OCI-LY1 (cell line): ENCODE measurements around the gene CEP57.

Source experiments
- H2AFZ ChIP-seq: fragments of 200-600 bp; sonication (generic), shearing (Covaris generic); 2 replicates; pipeline ENCODE4 v1.6.0; 2014; ENCODE audit warnings: antibody characterized with exemption, mild to moderate bottlenecking, low read length
- H3F3A ChIP-seq: fragments of 200-600 bp; sonication (generic), shearing (Covaris generic); 2 replicates; pipeline ENCODE4 v1.6.0; 2014; ENCODE audit warnings: mild to moderate bottlenecking, antibody characterized with exemption, low read length, moderate library complexity; ENCODE audit not compliant: insufficient read depth
- H3K27ac ChIP-seq: fragments of 200-600 bp; sonication (generic); 2 replicates; pipeline ENCODE4 v1.5.1; 2014; ENCODE audit warnings: low read length, mixed run types, mild to moderate bottlenecking, low read depth; ENCODE audit not compliant: poor library complexity, severe bottlenecking
- H3K27me3 ChIP-seq: fragments of 200-600 bp; sonication (generic); 2 replicates; pipeline ENCODE4 v1.6.0; 2014; ENCODE audit warnings: antibody characterized with exemption, mild to moderate bottlenecking, low read length, moderate library complexity; ENCODE audit not compliant: insufficient read depth
- H3K36me3 ChIP-seq: fragments of 200-600 bp; sonication (generic); 2 replicates; pipeline ENCODE4 v1.6.1; 2014; ENCODE audit warnings: mild to moderate bottlenecking, antibody characterized with exemption, low read length, moderate library complexity, mixed read lengths; ENCODE audit not compliant: insufficient read depth
- H3K4me1 ChIP-seq: fragments of 200-600 bp; sonication (generic); 2 replicates; pipeline ENCODE4 v1.5.1; 2014; ENCODE audit warnings: mild to moderate bottlenecking, low read length, moderate library complexity; ENCODE audit not compliant: insufficient read depth, severe bottlenecking
- H3K4me2 ChIP-seq: fragments of 200-600 bp; sonication (generic), shearing (Covaris generic); 2 replicates; pipeline ENCODE4 v1.6.1; 2014; ENCODE audit warnings: low read length
- H3K4me3 ChIP-seq: fragments of 200-600 bp; sonication (generic); 2 replicates; pipeline ENCODE4 v1.5.1; 2014; ENCODE audit warnings: low read length, low read depth, mild to moderate bottlenecking, mixed read lengths; ENCODE audit not compliant: poor library complexity, severe bottlenecking
- H3K79me2 ChIP-seq: fragments of 200-600 bp; shearing (Covaris generic); 2 replicates; pipeline ENCODE4 v1.6.1; 2016; ENCODE audit warnings: mixed run types, low read length, mixed read lengths; ENCODE audit not compliant: insufficient read depth
- H3K9ac ChIP-seq: fragments of 200-600 bp; sonication (generic), shearing (Covaris generic); 2 replicates; pipeline ENCODE4 v1.6.1; 2014; ENCODE audit warnings: mild to moderate bottlenecking, low read length, mixed read lengths
- H3K9me2 ChIP-seq: fragments of 200-600 bp; sonication (generic), shearing (Covaris generic); 2 replicates; pipeline ENCODE4 v1.6.1; 2014; ENCODE audit warnings: low read depth, mild to moderate bottlenecking, low read length, mixed read lengths
- H3K9me3 ChIP-seq: fragments of 200-600 bp; shearing (Covaris generic); 2 replicates; pipeline ENCODE4 v1.6.1; 2014; ENCODE audit warnings: low read length, mixed read lengths
- H4K20me1 ChIP-seq: fragments of 200-600 bp; sonication (generic), shearing (Covaris generic); 2 replicates; pipeline ENCODE4 v1.6.0; 2016; ENCODE audit warnings: mild to moderate bottlenecking, low read length; ENCODE audit not compliant: insufficient read depth
- EZH2 ChIP-seq: fragments of 200-600 bp; sonication (generic), shearing (Covaris generic); IDR thresholded peaks from 2 replicates; pipeline ENCODE4 v1.8.0; 2017; ENCODE audit warnings: borderline replicate concordance, mixed run types, mild to moderate bottlenecking, antibody characterized with exemption, low read length, moderate library complexity, mixed read lengths
- TF ChIP-seq, protein P1 (sequence below): fragments of 200-600 bp; sonication (generic), shearing (Covaris generic); IDR thresholded peaks from 2 replicates; pipeline ENCODE4 v1.5.1; 2017; ENCODE audit warnings: mild to moderate bottlenecking, antibody characterized with exemption, low read length, moderate library complexity, mixed read lengths

CEP57 gene

DNA sequence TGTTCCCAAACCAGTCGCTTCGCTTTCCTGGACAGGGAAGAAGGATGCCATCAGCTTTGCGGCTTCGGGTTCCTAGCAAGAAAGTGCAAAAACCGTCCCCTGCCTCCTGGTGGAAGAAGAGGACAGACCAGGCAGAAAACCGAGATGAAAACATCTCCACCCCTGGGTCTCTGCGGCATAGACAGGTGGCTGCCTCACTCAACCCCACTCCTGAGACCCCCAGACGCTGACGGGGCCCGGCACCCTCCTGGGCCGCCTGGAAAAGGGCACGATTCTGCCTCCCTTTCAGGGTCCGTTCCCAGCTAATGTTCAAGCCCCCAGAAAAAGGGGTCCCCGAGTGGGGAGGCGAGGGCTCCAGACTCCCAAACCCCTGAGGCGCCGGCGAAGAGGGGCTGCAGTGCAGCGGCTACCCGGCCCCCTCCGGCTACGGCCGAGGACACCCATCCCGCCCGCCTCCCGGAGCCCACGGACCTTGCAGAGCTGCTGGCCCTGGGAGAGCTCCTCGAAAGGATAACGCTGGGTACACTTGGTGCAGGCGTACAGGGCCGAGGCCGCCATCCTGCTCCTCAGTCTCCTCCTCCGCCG is 1.3 kb upstream of the CEP57 start:
- Histone ChIP-seq H3K9me3 (no peaks in the 10 kb centered on the region), H3K79me2 (peaks cover 41% of the 10 kb centered on the region), H3K4me2 (peak overlapping the region; percentile 97), H3K9me2 (no peaks in the 10 kb centered on the region), H3K27ac (peak overlapping the region; percentile 91), H3K36me3 (peaks cover 42% of the 10 kb centered on the region), H4K20me1 (no peaks in the 10 kb centered on the region), H3K4me1 (peaks cover 30% of the 10 kb centered on the region), H2AFZ (no peak overlapping the region), H3F3A (no peaks in the 10 kb centered on the region), H3K9ac (peak overlapping the region; percentile 99), H3K27me3 (no peaks in the 10 kb centered on the region), H3K4me3 (peak overlapping the region; percentile 99)
- no peak for TF ChIP-seq EZH2
- TF ChIP-seq, protein P1, sequence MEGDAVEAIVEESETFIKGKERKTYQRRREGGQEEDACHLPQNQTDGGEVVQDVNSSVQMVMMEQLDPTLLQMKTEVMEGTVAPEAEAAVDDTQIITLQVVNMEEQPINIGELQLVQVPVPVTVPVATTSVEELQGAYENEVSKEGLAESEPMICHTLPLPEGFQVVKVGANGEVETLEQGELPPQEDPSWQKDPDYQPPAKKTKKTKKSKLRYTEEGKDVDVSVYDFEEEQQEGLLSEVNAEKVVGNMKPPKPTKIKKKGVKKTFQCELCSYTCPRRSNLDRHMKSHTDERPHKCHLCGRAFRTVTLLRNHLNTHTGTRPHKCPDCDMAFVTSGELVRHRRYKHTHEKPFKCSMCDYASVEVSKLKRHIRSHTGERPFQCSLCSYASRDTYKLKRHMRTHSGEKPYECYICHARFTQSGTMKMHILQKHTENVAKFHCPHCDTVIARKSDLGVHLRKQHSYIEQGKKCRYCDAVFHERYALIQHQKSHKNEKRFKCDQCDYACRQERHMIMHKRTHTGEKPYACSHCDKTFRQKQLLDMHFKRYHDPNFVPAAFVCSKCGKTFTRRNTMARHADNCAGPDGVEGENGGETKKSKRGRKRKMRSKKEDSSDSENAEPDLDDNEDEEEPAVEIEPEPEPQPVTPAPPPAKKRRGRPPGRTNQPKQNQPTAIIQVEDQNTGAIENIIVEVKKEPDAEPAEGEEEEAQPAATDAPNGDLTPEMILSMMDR, result peak; percentile 33; the same call in 1 of the 2 replicates

DNA sequence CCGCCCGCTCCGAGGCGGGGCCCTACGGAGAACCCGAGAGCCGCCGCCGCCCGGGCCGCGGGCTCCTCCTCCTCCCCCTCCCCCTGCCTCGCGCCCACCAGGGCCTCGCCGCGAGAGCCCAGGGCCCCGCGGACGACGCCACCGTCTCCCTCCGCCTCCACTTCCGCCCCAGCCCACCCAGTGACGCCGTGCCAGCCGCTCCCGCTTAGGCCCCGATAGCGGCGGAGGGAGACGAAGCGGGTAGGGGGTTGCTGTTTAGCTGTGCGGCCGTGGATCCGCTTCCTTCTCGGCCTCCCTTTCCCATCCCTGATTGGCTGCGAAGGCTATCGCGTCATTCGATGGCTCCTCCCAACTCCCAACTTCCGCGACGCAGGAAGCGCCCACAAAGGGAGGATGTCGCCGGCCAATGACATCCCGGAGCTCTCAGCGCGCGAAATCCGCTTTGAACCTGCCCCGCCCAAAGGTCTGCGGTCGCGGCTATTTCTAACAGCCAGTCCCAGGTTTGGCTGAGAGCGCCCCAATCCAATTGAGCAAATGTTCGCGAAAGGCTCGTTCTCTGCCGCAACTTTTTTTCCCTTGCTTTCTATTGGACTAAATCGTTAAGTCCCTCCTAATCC is 684 bp upstream of the CEP57 start, which contains the start of gene FAM76B:
Gene FAM76B, minus strand, starts transcription at position 277 of the 617 bp plus-strand sequence. CDS start 304 bp downstream, outside the sequence.
- H2AFZ ChIP-seq, result no peak within 1 kb of the TSS
- peak within 1 kb of the TSS; percentile 99 for H3K4me3 ChIP-seq
- H3K27ac ChIP-seq, result peak within 1 kb of the TSS; percentile 91
- no peak for TF ChIP-seq EZH2
- TF ChIP-seq, protein P1, result no peak
- H3K36me3 ChIP-seq, result peaks cover 38% of the 10 kb centered on the region
- H3F3A ChIP-seq, result no peaks in the 10 kb centered on the region
- peaks cover 46% of the 10 kb centered on the region for H3K79me2 ChIP-seq
- no peaks in the 10 kb centered on the region for H3K9me3 ChIP-seq
- H3K4me2 ChIP-seq, result peak within 1 kb of the TSS; percentile 97
- no peaks in the 10 kb centered on the region for H3K27me3 ChIP-seq
- H3K9me2 ChIP-seq, result no peaks in the 10 kb centered on the region
- no peaks in the 10 kb centered on the region for H4K20me1 ChIP-seq
- peak within 1 kb of the TSS; percentile 99 for H3K9ac ChIP-seq
- peaks cover 30% of the 10 kb centered on the region for H3K4me1 ChIP-seq

DNA sequence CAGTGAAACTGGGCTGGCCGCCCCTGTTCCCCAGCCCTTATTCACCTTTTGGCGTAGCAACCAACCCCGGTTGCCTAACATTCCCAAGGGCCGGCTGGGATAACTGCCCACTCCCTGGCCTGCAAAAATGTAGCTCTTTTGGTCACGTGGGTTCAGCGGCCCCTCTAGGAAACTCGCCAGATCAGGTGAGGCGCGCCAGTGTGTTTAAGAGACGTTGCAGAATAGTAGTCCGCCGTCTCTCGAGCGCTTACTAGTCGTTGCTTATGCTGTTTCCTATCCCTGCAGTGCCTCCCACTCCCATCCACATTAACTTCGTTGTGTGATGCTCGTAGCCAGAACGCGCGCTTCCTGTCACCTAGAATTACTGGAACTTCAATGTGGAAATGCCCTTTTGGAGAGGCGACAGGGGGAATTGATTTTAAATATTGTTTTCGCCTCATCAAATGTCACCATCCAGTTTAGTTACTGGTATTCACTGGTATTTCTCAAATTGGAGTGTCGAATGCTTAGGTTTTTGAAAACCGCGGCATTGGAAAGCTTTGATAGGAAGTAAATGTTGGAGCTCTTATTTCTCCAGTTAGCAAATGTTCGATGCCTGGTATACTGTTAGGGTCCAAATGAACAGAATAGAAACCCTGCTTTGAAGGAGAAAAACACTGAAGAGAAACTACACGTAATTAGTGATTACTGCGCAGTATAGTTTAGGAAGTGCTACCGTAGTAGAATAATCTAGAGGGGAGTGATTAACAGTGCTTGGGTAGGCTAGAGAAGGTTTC is 823 bp downstream of the CEP57 start:
- Histone ChIP-seq H3K4me3 (peak overlapping the region; percentile 99), H3K4me1 (peaks cover 30% of the 10 kb centered on the region), H3K27me3 (no peaks in the 10 kb centered on the region), H2AFZ (no peak overlapping the region), H3K79me2 (peaks cover 60% of the 10 kb centered on the region), H3F3A (no peaks in the 10 kb centered on the region), H3K9me2 (no peaks in the 10 kb centered on the region), H3K27ac (peak overlapping the region; percentile 91), H3K4me2 (peak overlapping the region; percentile 94), H4K20me1 (no peaks in the 10 kb centered on the region), H3K9ac (peak overlapping the region; percentile 78), H3K36me3 (peaks cover 23% of the 10 kb centered on the region), H3K9me3 (no peaks in the 10 kb centered on the region)
- TF ChIP-seq EZH2, result no peak
- TF ChIP-seq, protein P1, result no peak
